ENCODE data around the gene ITGA7.

The ITGA7 gene

GRCh38 chr12:55647027-55647426, 60.7 kb downstream of the ITGA7 start:
- no peak for TF ChIP-seq CTCF (IDR thresholded peaks at IDR 0.05; ENCODE audit: insufficient read depth, low read length, missing control alignments)
- no peak overlapping the region for H3K4me3 ChIP-seq (ENCODE audit: low read depth, low read length)
- DNase-seq (ENCODE audit: low read depth, low spot score): no peak
- CTCF ChIA-PET: interaction anchor here (0.8 to 4.8 kb wide), 17 partner anchors 10 to 458 kb away, joined by 3 to 86 read pairs (median 5); partner anchors contain the start of genes BLOC1S1, CD63, ITGA7 and OR10P1
- POLR2A ChIA-PET: no interaction called here

GRCh38 chr12:55644591-55644990, 63.1 kb downstream of the ITGA7 start:
- ChIA-PET CTCF (interaction anchor here (1.3 to 4.8 kb wide), 6 partner anchors 12 to 92 kb away, joined by 3 to 86 read pairs (median 10); partner anchors contain the start of gene BLOC1S1), POLR2A (no interaction called here)
- no peak overlapping the region for H3K4me3 ChIP-seq (ENCODE audit: low read depth, low read length)
- TF ChIP-seq CTCF (IDR thresholded peaks at IDR 0.05; ENCODE audit: insufficient read depth, low read length, missing control alignments): no peak
- no peak for DNase-seq (ENCODE audit: low read depth, low spot score)

GRCh38 chr12:55642669-55643068, 65.0 kb downstream of the ITGA7 start:
- no peak overlapping the region for H3K4me3 ChIP-seq (ENCODE audit: low read depth, low read length)
- POLR2A ChIA-PET: no interaction called here
- DNase-seq (ENCODE audit: low read depth, low spot score): no peak
- TF ChIP-seq CTCF (IDR thresholded peaks at IDR 0.05; ENCODE audit: insufficient read depth, low read length, missing control alignments): no peak
- CTCF ChIA-PET: interaction anchor here (1.7 kb wide), 1 partner anchor 14 kb away, joined by 9 read pairs; no protein-coding TSS in a partner anchor

DNA sequence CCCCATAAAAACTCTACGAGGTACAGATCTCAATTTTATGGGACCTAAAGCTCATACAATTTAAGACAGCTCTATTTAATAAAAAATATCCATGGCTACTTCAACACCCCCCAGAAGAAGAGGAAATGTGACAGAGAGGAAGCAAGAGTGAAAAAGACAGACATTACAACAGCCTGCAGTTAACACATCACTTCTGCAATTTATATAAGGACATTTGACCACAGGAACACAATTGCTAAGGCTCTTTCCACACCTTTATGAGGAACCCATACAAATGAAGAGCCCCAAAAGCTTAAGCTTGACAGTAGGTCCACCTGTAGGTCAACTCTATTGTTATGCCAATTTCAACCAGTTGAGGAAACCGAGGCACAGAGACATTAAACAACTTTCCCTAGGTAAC, 65.4 kb downstream of the ITGA7 start:
- H3K4me3 ChIP-seq (ENCODE audit: low read depth, low read length): no peak overlapping the region
- POLR2A ChIA-PET: no interaction called here
- no peak for TF ChIP-seq CTCF (IDR thresholded peaks at IDR 0.05; ENCODE audit: insufficient read depth, low read length, missing control alignments)
- CTCF ChIA-PET: interaction anchor here (1.7 kb wide), 1 partner anchor 14 kb away, joined by 9 read pairs; no protein-coding TSS in a partner anchor
- DNase-seq (ENCODE audit: low read depth, low spot score): no peak

DNA sequence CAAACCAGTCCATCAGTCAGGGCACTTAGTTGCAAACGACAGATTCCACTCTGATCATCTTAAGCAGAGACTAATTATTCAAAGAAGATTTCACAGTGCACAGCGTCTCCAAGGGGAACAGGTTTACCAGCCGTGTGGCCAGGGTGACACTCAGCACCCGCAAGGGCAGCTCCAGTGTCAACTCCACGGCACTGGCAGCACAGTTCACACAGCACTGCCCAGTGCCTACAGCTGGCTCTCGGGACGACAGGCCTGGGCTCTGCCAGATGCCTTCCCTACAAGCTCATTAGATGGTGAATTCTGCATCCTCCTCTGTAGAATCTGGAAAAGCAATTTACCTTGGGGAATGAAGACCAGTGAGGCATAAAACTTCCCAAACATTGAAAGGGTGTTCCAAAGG, 66.1 kb downstream of the ITGA7 start:
- CTCF ChIA-PET: interaction anchor here (1.7 kb wide), 1 partner anchor 15 kb away, joined by 9 read pairs; no protein-coding TSS in a partner anchor
- TF ChIP-seq CTCF (IDR thresholded peaks at IDR 0.05; ENCODE audit: insufficient read depth, low read length, missing control alignments): no peak
- POLR2A ChIA-PET: no interaction called here
- H3K4me3 ChIP-seq (ENCODE audit: low read depth, low read length): no peak overlapping the region
- no peak for DNase-seq (ENCODE audit: low read depth, low spot score)

DNA sequence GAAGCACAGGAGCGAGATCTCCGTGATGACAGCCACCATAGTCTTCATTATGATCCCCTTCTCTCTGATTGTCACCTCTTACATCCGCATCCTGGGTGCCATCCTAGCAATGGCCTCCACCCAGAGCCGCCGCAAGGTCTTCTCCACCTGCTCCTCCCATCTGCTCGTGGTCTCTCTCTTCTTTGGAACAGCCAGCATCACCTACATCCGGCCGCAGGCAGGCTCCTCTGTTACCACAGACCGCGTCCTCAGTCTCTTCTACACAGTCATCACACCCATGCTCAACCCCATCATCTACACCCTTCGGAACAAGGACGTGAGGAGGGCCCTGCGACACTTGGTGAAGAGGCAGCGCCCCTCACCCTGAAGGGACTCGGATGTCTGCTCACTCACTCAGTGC, 70.2 kb downstream of the ITGA7 start:
- POLR2A ChIA-PET: no interaction called here
- no peak overlapping the region for H3K4me3 ChIP-seq (ENCODE audit: low read depth, low read length)
- no peak for DNase-seq (ENCODE audit: low read depth, low spot score)
- TF ChIP-seq CTCF (IDR thresholded peaks at IDR 0.05; ENCODE audit: insufficient read depth, low read length, missing control alignments): no peak
- CTCF ChIA-PET: interaction anchor here (1.5 kb wide), 1 partner anchor 19 kb away, joined by 4 read pairs; no protein-coding TSS in a partner anchor

All from AG04449 (cell line).